Measurements from ENCODE around the gene MYB.
"Not testable (repeated sequence)": the region's sequence is repeated elsewhere in the genome, so short reads cannot be mapped to it uniquely, and the experiment has no call there.

The MYB gene

GRCh38 chr6:135164387-135164786 lies 16.7 kb upstream of the MYB start:
- DNase-seq: not testable (repeated sequence)

GRCh38 chr6:135165031-135165430 lies 16.1 kb upstream of the MYB start:
- no peak for DNase-seq

GRCh38 chr6:135166515-135166914 lies 14.6 kb upstream of the MYB start:
- DNase-seq: no peak

- DNase-seq: no peak
These were observed 13.5 kb upstream of the MYB start for GRCh38 chr6:135167617-135168016.

- DNase-seq: no peak
These were observed 12.3 kb upstream of the MYB start for GRCh38 chr6:135168766-135169165.

- DNase-seq: no peak
These were observed 10.9 kb upstream of the MYB start for GRCh38 chr6:135170238-135170637.

- DNase-seq: no peak
These were observed 10.3 kb upstream of the MYB start for GRCh38 chr6:135170849-135171248.

GRCh38 chr6:135173242-135173988 lies 7.7 kb upstream of the MYB start:
- no peak for DNase-seq

- no peak for DNase-seq
These were observed 7.1 kb upstream of the MYB start for GRCh38 chr6:135173989-135174484.

- DNase-seq: no peak
These were observed 5.0 kb upstream of the MYB start for GRCh38 chr6:135176058-135176457.

GRCh38 chr6:135176464-135176863 lies 4.6 kb upstream of the MYB start:
- DNase-seq: peak; percentile 9

- DNase-seq: no peak
These were observed 1.7 kb upstream of the MYB start for GRCh38 chr6:135179372-135179771.

GRCh38 chr6:135179920-135180541 lies 1.1 kb upstream of the MYB start:
- no peak for DNase-seq

- no peak for DNase-seq
These were observed 394 bp downstream of the MYB start for GRCh38 chr6:135181333-135182070.

- no peak for DNase-seq
These were observed 1.2 kb downstream of the MYB start for GRCh38 chr6:135182071-135183001.

- peak; percentile 51 for DNase-seq
These were observed 2.0 kb downstream of the MYB start for GRCh38 chr6:135183002-135183531.

GRCh38 chr6:135183532-135184440 lies 2.7 kb downstream of the MYB start:
- peak; percentile 51 for DNase-seq

- DNase-seq: peak; percentile 95
These were observed 4.4 kb downstream of the MYB start for GRCh38 chr6:135185483-135185882.

GRCh38 chr6:135186255-135186654 lies 5.1 kb downstream of the MYB start:
- DNase-seq: no peak

GRCh38 chr6:135187372-135187771 lies 6.3 kb downstream of the MYB start:
- DNase-seq: no peak

GRCh38 chr6:135188718-135189117 lies 7.6 kb downstream of the MYB start:
- DNase-seq: no peak
